Kidney glomerular epithelial cell (primary cell): ENCODE results near the gene RAB18.
A peak's percentile ranks its signal among the peaks of the same experiment; 100 is the strongest.
"Not testable (repeated sequence)": the region's sequence is repeated elsewhere in the genome, so short reads cannot be mapped to it uniquely, and the experiment has no call there.

Source experiments
- DNase-seq: peaks from one replicate; lab custom pipeline; 2025; lab: John Stamatoyannopoulos, UW

The RAB18 gene

GRCh38 chr10:27547047-27547446, 42.9 kb downstream of the RAB18 start:
- DNase-seq, result no peak

- DNase-seq, result no peak
Measured at GRCh38 chr10:27547482-27547881, 43.4 kb downstream of the RAB18 start.

- no peak for DNase-seq
Measured at GRCh38 chr10:27550823-27551222, 46.7 kb downstream of the RAB18 start.

- peak; percentile 5 for DNase-seq
Measured at GRCh38 chr10:27558612-27559020, 54.5 kb downstream of the RAB18 start.

GRCh38 chr10:27561334-27561733, 57.2 kb downstream of the RAB18 start:
- no peak for DNase-seq

GRCh38 chr10:27564398-27564797, 60.3 kb downstream of the RAB18 start:
- DNase-seq, result no peak

GRCh38 chr10:27564880-27565279, 60.8 kb downstream of the RAB18 start:
- no peak for DNase-seq

- no peak for DNase-seq
Measured at GRCh38 chr10:27568196-27569175, 64.4 kb downstream of the RAB18 start.

GRCh38 chr10:27569946-27570345, 65.8 kb downstream of the RAB18 start:
- no peak for DNase-seq

GRCh38 chr10:27577038-27577437, 72.9 kb downstream of the RAB18 start:
- DNase-seq, result not testable (repeated sequence)

GRCh38 chr10:27578316-27578715, 74.2 kb downstream of the RAB18 start:
- DNase-seq, result no peak

- DNase-seq, result no peak
Measured at GRCh38 chr10:27581225-27581624, 77.1 kb downstream of the RAB18 start.

GRCh38 chr10:27584302-27584701, 80.2 kb downstream of the RAB18 start:
- DNase-seq, result no peak
